Smooth muscle cell (in vitro differentiated cells): ENCODE measurements around the gene GPR137. TPM values are rescaled to one million over a fixed set of nuclear protein-coding genes. Genes with fewer than 3 reads are reported as not detected.

Source experiments
- DNase-seq: peaks from one replicate; lab custom pipeline; 2025; ENCODE audit not compliant: unreplicated experiment; lab: John Stamatoyannopoulos, UW
- H2AFZ ChIP-seq: fragments of 200-600 bp; sonication (generic); 2 replicates; pipeline ENCODE4 v1.6.0; 2016; ENCODE audit warnings: antibody characterized with exemption, low read depth, mild to moderate bottlenecking
- H3F3A ChIP-seq: fragments of 200-600 bp; sonication (generic); 2 replicates; pipeline ENCODE4 v1.6.0; 2017; ENCODE audit warnings: antibody characterized with exemption, low read depth
- H3K27ac ChIP-seq: fragments of 200-600 bp; sonication (generic); 2 replicates; pipeline ENCODE4 v1.5.1; 2016; ENCODE audit warnings: low read depth, mild to moderate bottlenecking
- H3K27me3 ChIP-seq: fragments of 200-600 bp; sonication (generic); 2 replicates; pipeline ENCODE4 v1.6.1; 2016; ENCODE audit warnings: low read depth, mild to moderate bottlenecking
- H3K36me3 ChIP-seq: fragments of 200-600 bp; sonication (generic); 2 replicates; pipeline ENCODE4 v1.5.1; 2016; ENCODE audit warnings: low read depth
- H3K4me1 ChIP-seq: fragments of 200-600 bp; sonication (generic); 2 replicates; pipeline ENCODE4 v1.5.1; 2016; ENCODE audit warnings: low read depth
- H3K4me2 ChIP-seq: fragments of 200-600 bp; sonication (generic); 2 replicates; pipeline ENCODE4 v1.6.0; 2016; ENCODE audit warnings: mild to moderate bottlenecking
- H3K4me3 ChIP-seq: fragments of 200-600 bp; sonication (generic); 2 replicates; pipeline ENCODE4 v1.5.1; 2016; ENCODE audit warnings: mild to moderate bottlenecking
- H3K79me2 ChIP-seq: fragments of 200-600 bp; sonication (generic); 2 replicates; pipeline ENCODE4 v1.6.0; 2016; ENCODE audit warnings: low read depth, mild to moderate bottlenecking
- H3K9ac ChIP-seq: fragments of 200-600 bp; sonication (generic); 2 replicates; pipeline ENCODE4 v1.6.0; 2016; ENCODE audit warnings: low read depth
- H3K9me3 ChIP-seq: fragments of 200-600 bp; sonication (generic); replicated peaks from 2 replicates; pipeline ENCODE4 v1.5.1; 2016; ENCODE audit warnings: low read depth
- H4K20me1 ChIP-seq: fragments of 200-600 bp; sonication (generic); 2 replicates; pipeline ENCODE4 v1.6.0; 2016; ENCODE audit warnings: low read depth
- WGBS: methylation state at CpG from one replicate; pipeline ENCODE4 v1.1.7; 2016; ENCODE audit warnings: low lambda C conversion rate; 5-methylcytosine and 5-hydroxymethylcytosine counted together
- polyA plus RNA-seq: library from polyadenylated mRNA; unstranded; fragments of >200 nt; fragmentation: Nextera tagmentation; extraction: Ambion mirVana; gene quantifications from 2 replicates; pipeline ENCODE4 v1.2.1, GENCODE V29; 2016
- total RNA-seq: library from RNA; depleted of rRNA; stranded (reverse); fragments of >200 nt; gene quantifications from 2 replicates; pipeline ENCODE4 v1.2.3, GENCODE V29; 2014
- TF ChIP-seq, protein P1 (sequence below): fragments of 200-600 bp; sonication (generic); IDR thresholded peaks from 2 replicates; pipeline ENCODE4 v1.5.1; 2017; ENCODE audit warnings: borderline replicate concordance, mild to moderate bottlenecking, antibody characterized with exemption; ENCODE audit not compliant: insufficient read depth, poor library complexity, severe bottlenecking

The GPR137 gene
- total and polyA plus RNA-seq, 2 experiments from 2014 or later: 17.3 to 69.0 TPM

DNA sequence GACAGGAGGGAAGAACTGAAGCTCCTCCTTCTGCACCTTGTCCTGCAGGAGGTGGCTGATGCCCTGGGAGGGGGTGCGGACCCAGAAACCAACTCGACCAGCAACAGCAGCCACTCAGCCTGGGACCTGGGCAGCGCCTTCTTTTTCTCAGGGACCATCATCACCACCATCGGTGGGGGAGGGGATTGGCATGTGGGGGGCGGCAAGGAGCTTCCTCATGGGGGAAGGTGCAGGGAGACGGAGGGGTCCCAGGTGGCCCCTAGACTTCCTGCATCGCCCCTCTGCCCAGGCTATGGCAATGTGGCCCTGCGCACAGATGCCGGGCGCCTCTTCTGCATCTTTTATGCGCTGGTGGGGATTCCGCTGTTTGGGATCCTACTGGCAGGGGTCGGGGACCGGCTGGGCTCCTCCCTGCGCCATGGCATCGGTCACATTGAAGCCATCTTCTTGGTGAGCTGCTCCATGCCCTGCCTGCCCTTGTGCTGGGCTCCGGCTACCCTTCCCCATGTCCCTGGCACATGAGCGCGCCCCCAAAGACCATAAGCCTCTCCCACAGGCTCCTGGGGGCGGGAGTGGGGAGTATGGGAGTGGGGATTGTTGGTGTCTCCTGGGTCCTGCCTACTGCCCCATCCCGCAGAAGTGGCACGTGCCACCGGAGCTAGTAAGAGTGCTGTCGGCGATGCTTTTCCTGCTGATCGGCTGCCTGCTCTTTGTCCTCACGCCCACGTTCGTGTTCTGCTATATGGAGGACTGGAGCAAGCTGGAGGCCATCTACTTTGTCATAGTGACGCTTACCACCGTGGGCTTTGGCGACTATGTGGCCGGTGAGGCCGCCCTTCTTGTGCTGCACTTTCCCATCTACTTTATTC is 11.4 kb downstream of the GPR137 start:
- no peak overlapping the region for H3K9ac ChIP-seq
- peaks cover 16% of the 10 kb centered on the region for H3K4me1 ChIP-seq
- H2AFZ ChIP-seq: no peak overlapping the region
- H4K20me1 ChIP-seq: peaks cover 11% of the 10 kb centered on the region
- TF ChIP-seq, protein P1, sequence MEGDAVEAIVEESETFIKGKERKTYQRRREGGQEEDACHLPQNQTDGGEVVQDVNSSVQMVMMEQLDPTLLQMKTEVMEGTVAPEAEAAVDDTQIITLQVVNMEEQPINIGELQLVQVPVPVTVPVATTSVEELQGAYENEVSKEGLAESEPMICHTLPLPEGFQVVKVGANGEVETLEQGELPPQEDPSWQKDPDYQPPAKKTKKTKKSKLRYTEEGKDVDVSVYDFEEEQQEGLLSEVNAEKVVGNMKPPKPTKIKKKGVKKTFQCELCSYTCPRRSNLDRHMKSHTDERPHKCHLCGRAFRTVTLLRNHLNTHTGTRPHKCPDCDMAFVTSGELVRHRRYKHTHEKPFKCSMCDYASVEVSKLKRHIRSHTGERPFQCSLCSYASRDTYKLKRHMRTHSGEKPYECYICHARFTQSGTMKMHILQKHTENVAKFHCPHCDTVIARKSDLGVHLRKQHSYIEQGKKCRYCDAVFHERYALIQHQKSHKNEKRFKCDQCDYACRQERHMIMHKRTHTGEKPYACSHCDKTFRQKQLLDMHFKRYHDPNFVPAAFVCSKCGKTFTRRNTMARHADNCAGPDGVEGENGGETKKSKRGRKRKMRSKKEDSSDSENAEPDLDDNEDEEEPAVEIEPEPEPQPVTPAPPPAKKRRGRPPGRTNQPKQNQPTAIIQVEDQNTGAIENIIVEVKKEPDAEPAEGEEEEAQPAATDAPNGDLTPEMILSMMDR: no peak
- 45% methylated on average over 34 of the region's 34 CpGs for WGBS
- no peaks in the 10 kb centered on the region for H3K9me3 ChIP-seq
- H3K4me2 ChIP-seq: no peak overlapping the region
- H3K36me3 ChIP-seq: no peaks in the 10 kb centered on the region
- DNase-seq: no peak
- H3K27me3 ChIP-seq: peaks cover 86% of the 10 kb centered on the region
- no peak overlapping the region for H3K4me3 ChIP-seq
- H3K27ac ChIP-seq: no peak overlapping the region
- no peaks in the 10 kb centered on the region for H3K79me2 ChIP-seq
- H3F3A ChIP-seq: no peaks in the 10 kb centered on the region

DNA sequence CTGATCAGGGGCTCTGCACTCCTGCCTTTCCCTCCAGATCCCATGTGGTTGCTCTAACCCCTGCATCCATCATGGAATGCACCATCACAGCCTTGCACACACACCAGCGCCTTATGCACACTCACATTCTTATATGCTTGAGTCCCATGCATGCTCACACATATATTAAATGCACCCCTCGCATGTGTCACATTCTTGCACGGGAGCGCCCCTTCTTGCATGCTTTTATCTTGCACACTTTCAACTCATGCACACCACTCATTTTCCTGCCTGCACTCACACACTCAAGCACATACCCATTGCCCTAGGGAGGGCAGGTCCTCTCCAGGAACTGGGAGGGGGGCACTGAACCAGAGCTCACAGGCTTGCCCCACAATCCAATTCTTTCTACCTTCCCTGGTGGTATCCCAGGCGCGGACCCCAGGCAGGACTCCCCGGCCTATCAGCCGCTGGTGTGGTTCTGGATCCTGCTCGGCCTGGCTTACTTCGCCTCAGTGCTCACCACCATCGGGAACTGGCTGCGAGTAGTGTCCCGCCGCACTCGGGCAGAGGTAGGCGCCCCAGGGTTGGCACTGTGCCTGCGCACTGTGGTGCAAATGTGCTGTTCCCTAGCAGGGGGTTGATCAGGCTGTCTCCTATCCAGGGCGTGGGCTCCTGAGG is 12.2 kb downstream of the GPR137 start:
- no peak overlapping the region for H3K27ac ChIP-seq
- WGBS: 86% methylated on average over 18 of the region's 18 CpGs
- no peaks in the 10 kb centered on the region for H3K36me3 ChIP-seq
- peaks cover 3% of the 10 kb centered on the region for H4K20me1 ChIP-seq
- no peaks in the 10 kb centered on the region for H3F3A ChIP-seq
- TF ChIP-seq, protein P1: no peak
- no peak overlapping the region for H3K4me2 ChIP-seq
- no peaks in the 10 kb centered on the region for H3K79me2 ChIP-seq
- no peak for DNase-seq
- no peaks in the 10 kb centered on the region for H3K9me3 ChIP-seq
- no peak overlapping the region for H3K4me3 ChIP-seq
- H3K9ac ChIP-seq: no peak overlapping the region
- no peak overlapping the region for H2AFZ ChIP-seq
- peaks cover 12% of the 10 kb centered on the region for H3K4me1 ChIP-seq
- peaks cover 79% of the 10 kb centered on the region for H3K27me3 ChIP-seq

DNA sequence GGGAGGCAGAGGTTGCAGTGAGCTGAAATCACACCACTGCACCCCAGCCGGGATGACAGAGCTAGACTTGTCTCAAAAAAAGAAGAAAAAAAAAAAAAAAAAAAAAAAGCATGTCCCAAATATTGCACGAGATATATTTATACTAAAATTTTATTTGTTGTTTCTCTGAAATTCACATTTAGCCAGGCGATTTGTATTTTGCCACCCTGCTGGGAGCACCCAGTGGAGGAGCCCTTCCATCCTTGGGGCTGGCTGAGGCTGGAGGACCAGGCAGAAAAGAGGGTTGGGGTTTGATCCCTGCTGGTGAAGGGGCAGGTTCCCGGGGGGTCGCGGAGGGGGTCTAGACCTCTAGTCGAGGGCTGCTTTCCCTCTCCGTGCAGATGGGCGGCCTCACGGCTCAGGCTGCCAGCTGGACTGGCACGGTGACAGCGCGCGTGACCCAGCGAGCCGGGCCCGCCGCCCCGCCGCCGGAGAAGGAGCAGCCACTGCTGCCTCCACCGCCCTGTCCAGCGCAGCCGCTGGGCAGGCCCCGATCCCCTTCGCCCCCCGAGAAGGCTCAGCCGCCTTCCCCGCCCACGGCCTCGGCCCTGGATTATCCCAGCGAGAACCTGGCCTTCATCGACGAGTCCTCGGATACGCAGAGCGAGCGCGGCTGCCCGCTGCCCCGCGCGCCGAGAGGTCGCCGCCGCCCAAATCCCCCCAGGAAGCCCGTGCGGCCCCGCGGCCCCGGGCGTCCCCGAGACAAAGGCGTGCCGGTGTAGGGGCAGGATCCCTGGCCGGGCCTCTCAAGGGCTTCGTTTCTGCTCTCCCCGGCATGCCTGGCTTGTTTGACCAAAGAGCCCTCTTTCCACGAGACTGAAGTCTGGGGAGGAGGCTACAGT is 13.6 kb downstream of the GPR137 start:
- Histone ChIP-seq H3K27ac (no peak overlapping the region), H3K36me3 (no peaks in the 10 kb centered on the region), H3K9me3 (no peaks in the 10 kb centered on the region), H3K79me2 (no peaks in the 10 kb centered on the region), H3K4me2 (peak overlapping the region; percentile 77), H3K27me3 (peaks cover 65% of the 10 kb centered on the region), H3K9ac (no peak overlapping the region), H3F3A (no peaks in the 10 kb centered on the region), H3K4me3 (peak overlapping the region; percentile 37), H2AFZ (no peak overlapping the region), H3K4me1 (peaks cover 12% of the 10 kb centered on the region), H4K20me1 (no peaks in the 10 kb centered on the region)
- 10% methylated on average over 37 of the region's 60 CpGs for WGBS
- TF ChIP-seq, protein P1: no peak
- DNase-seq: no peak
